ENCODE measurements around the gene ATP5F1E. TPM values are rescaled to one million over a fixed set of nuclear protein-coding genes. Genes with fewer than 3 reads are reported as not detected.
A peak's percentile ranks its signal among the peaks of the same experiment; 100 is the strongest.

Gene ATP5F1E
- total and polyA plus RNA-seq, 2 experiments from 2014 or later, result 12.9 to 211 TPM

GRCh38 chr20:58980711-58981627 is 51.2 kb downstream of the ATP5F1E start, which contains the start of gene NELFCD:
NELFCD (plus strand) TSS chr20:58981256; CDS start chr20:58981310, 54 bp downstream.
- Histone ChIP-seq H3K36me3 (ENCODE audit: insufficient read depth) (no peaks in the 10 kb centered on the region), H3K27ac (ENCODE audit: low read depth) (no peak within 1 kb of the TSS), H3K79me2 (replicated peaks; ENCODE audit: insufficient read depth) (peaks cover 44% of the 10 kb centered on the region), H4K20me1 (replicated peaks; ENCODE audit: insufficient read depth) (peaks cover 18% of the 10 kb centered on the region; the same call in 1 of the 2 replicates), H3K9me2 (ENCODE audit: insufficient read depth) (no peaks in the 10 kb centered on the region; the same call in 1 of the 2 replicates), H3K4me3 (peak within 1 kb of the TSS; percentile 94), H2AFZ (peak within 1 kb of the TSS; percentile 93), H3F3A (replicated peaks; ENCODE audit: low read depth) (no peaks in the 10 kb centered on the region), H3K4me2 (peak within 1 kb of the TSS; percentile 95), H3K27me3 (ENCODE audit: insufficient read depth) (no peaks in the 10 kb centered on the region), H3K4me1 (ENCODE audit: insufficient read depth) (peaks cover 20% of the 10 kb centered on the region)
- H3K27ac Mint-ChIP-seq, result 0 out of 2 replicates have a peak within 1 kb of the TSS, but pooled peaks have one; percentile 48
- H3K4me1 Mint-ChIP-seq, result peaks cover 31% of the 10 kb centered on the region
- H3K36me3 Mint-ChIP-seq (ENCODE audit: low read depth), result peaks cover 10% of the 10 kb centered on the region
- ATAC-seq (peak; percentile 86), DNase-seq (ENCODE audit: low spot score) (peak; percentile 92)
- TF ChIP-seq POLR2AphosphoS5 (IDR thresholded peaks at IDR 0.05; ENCODE audit: low read depth) (peak; percentile 74; the same call in 1 of the 2 replicates), EZH2 (IDR thresholded peaks at IDR 0.05; ENCODE audit: low read depth, unreplicated experiment) (no peak)
- peak within 1 kb of the TSS; percentile 89 for H3K4me3 Mint-ChIP-seq
- H3K27me3 Mint-ChIP-seq (ENCODE audit: insufficient read depth, low read depth, poor library complexity), result peaks cover 12% of the 10 kb centered on the region
- peaks cover 3% of the 10 kb centered on the region; the same call in 1 of the 3 replicates for H3K9me3 Mint-ChIP-seq

- Mint-ChIP-seq H3K9me3 (peaks cover 14% of the 10 kb centered on the region; the same call in 2 of the 3 replicates), H3K4me1 (peaks cover 20% of the 10 kb centered on the region), H3K27me3 (ENCODE audit: insufficient read depth, low read depth, poor library complexity) (peaks cover 12% of the 10 kb centered on the region), H3K36me3 (ENCODE audit: low read depth) (peaks cover 6% of the 10 kb centered on the region), H3K27ac (no peak overlapping the region), H3K4me3 (no peak overlapping the region)
- Histone ChIP-seq H3K4me3 (no peak overlapping the region), H2AFZ (0 out of 2 replicates have a peak overlapping the region, but pooled peaks have one; percentile 32), H3F3A (replicated peaks; ENCODE audit: low read depth) (no peaks in the 10 kb centered on the region), H3K9me2 (ENCODE audit: insufficient read depth) (no peaks in the 10 kb centered on the region; the same call in 1 of the 2 replicates), H3K27me3 (ENCODE audit: insufficient read depth) (no peaks in the 10 kb centered on the region), H3K79me2 (replicated peaks; ENCODE audit: insufficient read depth) (peaks cover 21% of the 10 kb centered on the region), H3K27ac (ENCODE audit: low read depth) (no peak overlapping the region), H3K36me3 (ENCODE audit: insufficient read depth) (no peaks in the 10 kb centered on the region), H3K4me1 (ENCODE audit: insufficient read depth) (peaks cover 12% of the 10 kb centered on the region), H4K20me1 (replicated peaks; ENCODE audit: insufficient read depth) (no peaks in the 10 kb centered on the region), H3K4me2 (no peak overlapping the region)
- no peak for DNase-seq (ENCODE audit: low spot score)
- ATAC-seq, result no peak
- no peak for TF ChIP-seq POLR2AphosphoS5 (IDR thresholded peaks at IDR 0.05; ENCODE audit: low read depth)
- TF ChIP-seq NANOG (IDR thresholded peaks at IDR 0.05; ENCODE audit: borderline replicate concordance), result no peak
- TF ChIP-seq ETS1 (IDR thresholded peaks at IDR 0.05), result no peak
- no peak for TF ChIP-seq ZNF462 (CRISPR knock-in tag; IDR thresholded peaks at IDR 0.05)
- TF ChIP-seq CREB1 (CRISPR knock-in tag; IDR thresholded peaks at IDR 0.05; ENCODE audit: low read depth), result no peak
- no peak for TF ChIP-seq EZH2phosphoT487 (IDR thresholded peaks at IDR 0.05; ENCODE audit: unreplicated experiment)
- TF ChIP-seq EZH2 (IDR thresholded peaks at IDR 0.05; ENCODE audit: low read depth, unreplicated experiment), result no peak
- TF ChIP-seq ZNF331 (CRISPR knock-in tag; IDR thresholded peaks at IDR 0.05; ENCODE audit: low read depth), result no peak
- TF ChIP-seq STAT1 (IDR thresholded peaks at IDR 0.05; ENCODE audit: unreplicated experiment), result no peak
These were observed 53.6 kb downstream of the ATP5F1E start for GRCh38 chr20:58978351-58979190.
